ENCODE measurements around the gene NTN1.

DNA sequence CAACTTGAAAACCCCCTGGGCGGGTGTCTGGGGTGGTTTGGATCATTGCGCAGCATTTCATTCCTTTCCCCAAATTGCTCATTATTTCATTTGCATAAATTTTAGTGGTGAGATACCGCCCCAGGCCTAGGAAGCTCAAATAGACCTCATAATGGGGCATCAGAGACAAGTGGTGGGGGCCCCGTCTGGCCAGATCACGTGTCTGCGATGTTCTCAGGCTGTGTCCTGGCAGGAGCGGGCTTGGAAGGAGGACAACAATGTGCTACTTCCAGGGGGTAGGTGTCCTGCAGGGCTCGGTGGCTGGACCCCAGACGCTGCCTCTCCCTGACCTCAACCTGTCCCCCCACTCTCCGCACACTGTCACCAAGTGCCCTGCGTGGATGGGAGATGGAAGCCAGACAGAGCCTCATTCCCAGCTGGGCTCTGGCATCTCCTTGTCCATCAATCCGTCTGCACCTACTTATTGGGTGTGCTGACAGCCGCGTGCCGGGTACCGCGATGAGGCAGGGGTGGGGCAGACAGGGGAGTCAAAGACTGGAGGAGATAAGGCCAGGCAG, 116.9 kb downstream of the NTN1 start:
- TF ChIP-seq EP300 (IDR thresholded peaks at IDR 0.05; ENCODE audit: low read depth) (no peak), POLR2A (IDR thresholded peaks at IDR 0.05) (no peak)
- TF ChIP-seq, protein P1, sequence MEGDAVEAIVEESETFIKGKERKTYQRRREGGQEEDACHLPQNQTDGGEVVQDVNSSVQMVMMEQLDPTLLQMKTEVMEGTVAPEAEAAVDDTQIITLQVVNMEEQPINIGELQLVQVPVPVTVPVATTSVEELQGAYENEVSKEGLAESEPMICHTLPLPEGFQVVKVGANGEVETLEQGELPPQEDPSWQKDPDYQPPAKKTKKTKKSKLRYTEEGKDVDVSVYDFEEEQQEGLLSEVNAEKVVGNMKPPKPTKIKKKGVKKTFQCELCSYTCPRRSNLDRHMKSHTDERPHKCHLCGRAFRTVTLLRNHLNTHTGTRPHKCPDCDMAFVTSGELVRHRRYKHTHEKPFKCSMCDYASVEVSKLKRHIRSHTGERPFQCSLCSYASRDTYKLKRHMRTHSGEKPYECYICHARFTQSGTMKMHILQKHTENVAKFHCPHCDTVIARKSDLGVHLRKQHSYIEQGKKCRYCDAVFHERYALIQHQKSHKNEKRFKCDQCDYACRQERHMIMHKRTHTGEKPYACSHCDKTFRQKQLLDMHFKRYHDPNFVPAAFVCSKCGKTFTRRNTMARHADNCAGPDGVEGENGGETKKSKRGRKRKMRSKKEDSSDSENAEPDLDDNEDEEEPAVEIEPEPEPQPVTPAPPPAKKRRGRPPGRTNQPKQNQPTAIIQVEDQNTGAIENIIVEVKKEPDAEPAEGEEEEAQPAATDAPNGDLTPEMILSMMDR (IDR thresholded peaks at IDR 0.05) = no peak
